HG02938 (cell line): ENCODE measurements around the gene KIAA1671.
"Not testable (repeated sequence)": the region's sequence is repeated elsewhere in the genome, so short reads cannot be mapped to it uniquely, and the experiment has no call there.

Experiments used
- ATAC-seq: cut with Tn5 transposase; IDR thresholded peaks from one replicate; pipeline ENCODE4 v1.9.1; 2021; ENCODE audit warnings: mild to moderate bottlenecking, moderate library complexity; ENCODE audit not compliant: unreplicated experiment

Gene KIAA1671

GRCh38 chr22:25183949-25184619, 231.6 kb downstream of the KIAA1671 start:
- no peak for ATAC-seq

DNA sequence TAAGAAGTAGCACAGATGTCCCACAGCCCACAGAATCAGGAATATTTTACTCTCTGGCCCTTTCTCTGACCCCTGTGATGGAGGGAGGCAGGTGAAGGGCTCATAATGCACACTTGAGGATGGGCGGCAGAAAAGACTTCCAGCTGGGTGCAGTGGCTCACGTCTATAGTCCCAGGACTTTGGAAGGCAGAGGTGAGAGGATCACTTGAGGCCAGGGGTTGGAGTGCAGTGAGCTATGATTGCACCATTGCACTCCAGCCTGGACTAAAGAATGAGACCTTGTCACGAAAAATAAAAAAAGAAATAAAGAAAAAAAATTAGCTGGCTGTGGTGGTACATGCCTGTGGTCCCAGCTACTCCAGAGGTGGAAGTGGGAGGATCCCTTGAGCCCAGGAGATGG, 233.6 kb downstream of the KIAA1671 start:
- ATAC-seq = no peak

- no peak for ATAC-seq
Measured at GRCh38 chr22:25187469-25187868, 235.0 kb downstream of the KIAA1671 start.

DNA sequence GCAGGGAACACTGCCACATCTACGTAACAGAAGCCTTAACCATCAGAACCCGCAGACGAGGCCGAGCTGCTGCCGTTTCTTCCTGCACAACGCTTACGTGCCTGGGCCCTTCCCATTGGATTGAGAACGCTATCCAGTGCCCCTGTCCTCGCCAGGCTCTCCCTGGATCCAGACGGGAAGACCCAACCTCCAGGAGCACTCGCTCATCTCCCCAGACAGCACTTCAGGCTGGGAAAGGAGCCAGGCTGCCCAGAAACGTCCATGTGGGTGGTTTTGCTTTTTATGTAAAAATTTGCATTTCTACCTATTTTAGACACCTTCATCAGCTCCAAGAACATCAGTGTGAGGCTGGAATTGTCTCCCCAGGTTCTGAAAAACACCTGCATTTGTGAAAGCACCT, 239.9 kb downstream of the KIAA1671 start:
- ATAC-seq = no peak

GRCh38 chr22:25193130-25193529, 240.6 kb downstream of the KIAA1671 start:
- ATAC-seq = no peak

DNA sequence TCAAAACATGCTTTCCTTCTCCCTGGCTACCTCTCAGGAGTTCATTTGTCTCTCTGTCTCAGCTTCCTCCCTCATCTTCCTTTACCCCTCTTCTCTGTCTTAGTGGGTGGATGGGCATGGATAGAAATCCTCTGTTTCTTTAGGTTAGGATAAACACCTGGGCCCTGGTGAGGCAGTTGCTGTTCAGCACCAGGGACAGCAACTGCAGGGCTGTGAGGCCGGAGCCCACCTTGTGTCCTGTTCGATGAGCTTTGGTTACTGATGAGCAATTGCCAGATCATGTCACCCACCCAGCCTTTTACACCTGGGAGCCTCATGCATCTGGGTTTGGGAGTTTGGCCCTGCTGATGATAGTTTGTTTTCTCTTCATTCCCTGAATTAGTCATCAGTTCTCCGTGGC, 241.0 kb downstream of the KIAA1671 start:
- no peak for ATAC-seq

DNA sequence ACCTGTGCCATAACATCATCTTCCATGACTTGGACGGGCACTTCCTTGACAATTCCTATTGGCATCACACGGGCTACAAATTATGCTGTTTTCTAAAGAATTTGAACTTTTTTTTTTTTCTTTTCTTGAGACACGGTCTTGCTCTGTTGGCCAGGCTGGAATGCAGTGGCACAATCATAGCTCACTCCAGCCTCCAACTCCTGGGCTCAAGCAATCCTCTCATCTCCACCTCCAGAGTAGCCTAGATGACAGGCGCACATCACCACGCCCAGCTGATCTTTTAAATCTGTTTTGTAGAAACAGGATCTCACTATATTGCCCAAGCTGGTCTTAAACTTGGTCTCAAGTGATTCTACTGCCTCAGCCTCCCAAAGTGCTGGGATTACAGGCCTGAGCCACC, 243.8 kb downstream of the KIAA1671 start:
- ATAC-seq = no peak

GRCh38 chr22:25197340-25197739, 244.8 kb downstream of the KIAA1671 start:
- no peak for ATAC-seq

DNA sequence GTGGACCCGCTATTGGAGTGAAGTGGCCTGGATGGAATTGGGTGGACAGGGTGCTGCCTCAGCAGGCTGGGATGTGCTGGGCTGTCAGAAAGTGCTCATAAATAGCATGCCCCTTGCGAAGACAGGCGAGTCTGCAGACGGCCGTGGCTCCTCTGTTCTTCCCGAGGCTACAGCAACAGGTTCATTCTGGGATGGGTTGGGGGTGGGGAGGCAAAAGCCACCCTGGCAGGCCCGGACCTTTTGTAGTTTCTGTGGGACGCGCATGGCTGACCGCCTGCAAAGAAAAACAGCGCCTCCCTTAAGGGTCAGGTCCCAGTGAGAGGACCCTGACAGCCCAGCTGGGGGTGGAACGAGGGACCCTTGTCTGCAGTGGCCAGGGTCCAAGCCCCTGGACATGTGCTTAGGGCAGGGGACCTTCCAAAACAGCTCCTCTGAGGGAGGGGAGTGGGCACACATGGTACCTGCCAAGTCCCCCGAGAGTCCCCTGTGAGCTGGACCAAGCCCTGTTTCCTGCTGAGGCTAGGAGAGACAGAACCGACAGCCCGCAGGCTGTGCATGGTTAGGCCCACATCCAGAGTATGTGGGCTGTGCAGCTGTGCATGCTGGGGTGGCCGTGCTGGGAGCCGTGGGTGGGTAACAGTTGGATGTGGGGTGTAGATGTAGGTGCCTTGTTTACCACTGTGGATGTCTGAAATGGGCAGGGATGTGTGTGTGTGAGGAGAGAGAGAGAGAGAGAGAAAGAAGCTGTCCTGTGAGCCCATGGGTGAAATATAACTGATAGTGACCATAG, 247.4 kb downstream of the KIAA1671 start, which contains the start of gene CRYBB3:
Gene CRYBB3, plus strand, starts transcription at position 128 of the 790 bp plus-strand sequence. CDS start 1,539 bp downstream, outside the sequence.
- no peak for ATAC-seq

DNA sequence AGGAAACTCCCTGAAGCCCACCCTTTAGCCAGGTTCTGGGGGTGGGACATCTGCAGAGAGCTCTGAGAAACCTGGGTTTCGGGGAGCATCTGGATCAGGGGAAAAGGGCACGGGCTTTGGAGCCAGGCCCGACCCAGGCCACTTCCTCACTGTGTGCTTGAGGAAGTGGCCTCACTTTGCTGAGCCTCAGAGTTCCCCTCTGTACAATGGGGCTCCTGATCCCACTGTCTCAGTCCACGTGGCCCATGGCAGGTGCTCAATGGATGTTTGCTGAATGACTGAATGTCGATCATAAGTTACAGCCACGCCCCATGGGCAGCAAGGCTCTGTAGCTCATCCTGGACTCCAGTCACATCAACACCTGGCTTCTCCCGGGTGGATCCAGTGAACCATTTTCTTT, 248.5 kb downstream of the KIAA1671 start:
- no peak for ATAC-seq

- ATAC-seq = no peak
Measured at GRCh38 chr22:25201557-25202273, 249.2 kb downstream of the KIAA1671 start.

DNA sequence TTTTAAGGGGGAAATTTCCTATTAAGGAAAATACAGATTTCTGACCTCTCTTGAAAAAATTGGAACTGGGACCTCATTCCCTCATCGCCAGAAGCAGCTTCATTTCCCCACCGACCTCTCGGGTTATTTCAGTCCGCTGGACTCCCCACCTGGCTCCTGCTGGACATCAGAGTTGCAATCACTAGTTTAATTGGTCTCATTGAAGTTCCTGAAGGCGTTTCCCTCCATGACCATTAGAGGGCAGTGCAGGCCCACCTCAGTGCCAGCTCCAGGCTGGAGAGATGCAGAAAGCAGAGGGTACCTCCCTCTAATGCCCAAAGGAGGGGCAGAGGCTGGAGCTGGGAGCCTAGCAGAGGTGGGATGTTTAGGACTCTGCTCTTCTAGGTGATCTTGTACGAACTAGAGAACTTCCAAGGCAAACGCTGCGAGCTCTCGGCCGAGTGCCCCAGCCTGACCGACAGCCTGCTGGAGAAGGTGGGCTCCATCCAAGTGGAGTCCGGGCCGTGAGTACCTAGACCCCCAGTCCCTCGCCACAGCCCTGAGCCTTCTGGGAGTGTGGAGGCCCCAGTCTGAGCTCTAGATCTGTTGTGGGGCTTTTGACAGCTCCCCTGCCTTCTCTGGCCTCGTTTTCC, 249.9 kb downstream of the KIAA1671 start:
- no peak for ATAC-seq

DNA sequence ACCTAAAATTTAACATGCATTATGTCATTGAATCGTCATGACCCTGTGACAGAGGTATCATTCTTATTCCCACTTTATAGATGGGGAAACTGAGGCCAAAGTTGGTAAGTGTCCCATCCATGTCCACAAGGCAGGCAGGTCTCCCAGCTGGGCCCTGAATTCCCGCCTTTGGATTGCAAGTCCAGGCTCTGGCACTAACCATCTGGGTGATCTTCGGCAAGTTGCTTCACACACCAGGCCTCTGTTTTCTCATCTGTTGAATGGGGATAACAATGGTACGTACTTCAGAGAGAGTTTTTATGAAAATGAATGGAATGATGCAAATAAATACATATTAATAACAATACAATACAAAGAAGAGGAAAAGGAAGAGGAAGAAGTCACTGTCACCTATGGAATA, 250.6 kb downstream of the KIAA1671 start:
- ATAC-seq = no peak

DNA sequence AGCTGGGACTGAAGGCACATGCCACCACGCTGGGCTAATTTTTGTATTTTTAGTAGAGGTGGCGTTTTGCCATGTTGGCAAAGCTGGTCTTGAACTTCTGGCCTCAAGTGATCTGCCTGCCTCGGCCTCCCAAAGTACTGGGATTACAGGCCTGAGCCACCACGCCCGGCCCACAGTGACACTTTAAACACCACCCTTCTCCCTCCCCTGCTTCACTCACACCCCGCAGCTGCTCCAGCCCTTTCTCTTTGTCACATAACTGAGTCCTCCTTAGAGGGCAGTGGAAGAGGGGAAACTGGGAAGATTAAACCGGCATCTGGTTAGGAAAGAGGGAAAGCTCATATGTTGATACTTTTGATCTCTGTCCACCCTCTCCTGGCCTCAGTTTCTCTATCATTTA, 252.0 kb downstream of the KIAA1671 start:
- not testable (repeated sequence) for ATAC-seq

DNA sequence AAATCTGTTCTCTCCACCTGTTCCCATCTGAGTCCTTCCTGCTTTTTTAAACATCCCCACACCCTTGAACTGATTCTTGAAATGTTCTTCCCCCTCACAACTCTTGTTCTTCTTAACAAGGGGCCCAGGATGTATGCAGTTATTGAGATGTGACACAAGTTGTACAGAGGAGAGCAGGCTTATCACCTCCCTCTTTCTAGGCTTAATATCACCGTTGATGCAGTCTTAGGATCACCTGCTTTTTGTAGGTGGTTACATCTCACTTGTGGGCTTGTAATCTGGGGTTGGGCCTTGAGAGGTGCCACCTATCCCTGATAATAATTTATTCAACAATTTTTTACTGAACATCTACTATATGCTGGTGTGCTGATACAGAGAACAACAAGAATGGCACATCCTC, 253.3 kb downstream of the KIAA1671 start:
- ATAC-seq = no peak

DNA sequence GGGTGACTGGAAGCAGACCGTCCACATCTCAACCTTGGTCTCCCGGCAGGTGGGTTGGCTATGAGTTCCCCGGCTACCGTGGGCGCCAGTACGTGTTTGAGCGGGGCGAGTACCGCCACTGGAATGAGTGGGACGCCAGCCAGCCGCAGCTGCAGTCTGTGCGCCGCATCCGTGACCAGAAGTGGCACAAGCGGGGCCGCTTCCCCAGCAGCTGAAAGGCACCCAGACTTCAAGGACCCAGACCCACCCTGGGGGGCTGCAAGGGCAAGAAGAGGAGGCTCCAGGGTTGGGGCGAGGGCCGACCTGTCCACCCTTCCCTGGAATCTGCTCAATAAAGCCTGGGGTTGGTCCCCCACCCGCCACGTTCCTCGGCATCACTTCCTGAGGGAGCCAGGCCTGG, 254.5 kb downstream of the KIAA1671 start:
- no peak for ATAC-seq

DNA sequence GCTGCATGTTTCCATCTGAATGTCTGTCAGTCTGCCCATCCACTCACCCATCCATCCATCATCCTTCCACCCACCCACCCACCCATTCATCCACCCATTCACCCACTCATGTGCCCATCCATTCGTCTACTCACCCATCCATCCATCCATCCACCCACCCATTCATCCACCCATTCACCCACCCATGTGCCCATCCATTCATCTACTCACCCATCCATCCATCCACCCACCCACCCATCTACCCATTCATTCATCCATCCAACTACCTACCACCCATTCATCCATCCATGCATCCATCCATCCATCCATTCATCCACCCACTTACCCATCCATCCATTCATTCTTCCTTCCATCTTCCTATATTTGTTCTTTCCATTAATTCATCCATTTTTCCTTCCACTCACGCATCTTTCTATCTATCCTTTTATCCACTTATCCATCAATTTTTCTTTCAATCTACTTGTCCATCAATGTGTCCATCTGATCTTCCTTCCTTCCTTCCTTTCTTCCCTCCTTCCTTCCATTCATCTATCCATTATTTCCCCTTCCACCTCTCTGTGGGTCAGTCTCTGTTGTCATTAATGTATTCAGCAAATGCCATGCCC, 255.1 kb downstream of the KIAA1671 start:
- no peak for ATAC-seq

DNA sequence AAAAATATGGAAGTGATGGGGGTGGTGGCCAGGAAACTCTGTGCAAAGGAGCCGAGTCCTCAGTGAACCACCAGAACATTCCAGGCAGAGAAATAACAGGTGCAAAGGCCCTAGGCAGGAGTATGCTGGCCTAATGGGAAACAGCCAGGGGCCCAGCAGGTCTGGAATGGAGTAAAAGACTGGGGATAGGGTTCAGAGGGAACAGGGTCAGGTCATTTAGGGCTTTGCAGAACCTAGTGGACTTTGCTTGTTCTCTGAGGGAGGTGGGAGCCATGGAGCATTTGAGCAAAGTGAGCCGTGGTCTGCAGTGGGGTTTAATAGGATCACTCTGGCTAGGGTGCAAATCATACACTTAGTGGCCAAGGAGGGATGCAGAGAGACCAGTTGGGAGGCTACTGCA, 255.8 kb downstream of the KIAA1671 start:
- no peak for ATAC-seq

DNA sequence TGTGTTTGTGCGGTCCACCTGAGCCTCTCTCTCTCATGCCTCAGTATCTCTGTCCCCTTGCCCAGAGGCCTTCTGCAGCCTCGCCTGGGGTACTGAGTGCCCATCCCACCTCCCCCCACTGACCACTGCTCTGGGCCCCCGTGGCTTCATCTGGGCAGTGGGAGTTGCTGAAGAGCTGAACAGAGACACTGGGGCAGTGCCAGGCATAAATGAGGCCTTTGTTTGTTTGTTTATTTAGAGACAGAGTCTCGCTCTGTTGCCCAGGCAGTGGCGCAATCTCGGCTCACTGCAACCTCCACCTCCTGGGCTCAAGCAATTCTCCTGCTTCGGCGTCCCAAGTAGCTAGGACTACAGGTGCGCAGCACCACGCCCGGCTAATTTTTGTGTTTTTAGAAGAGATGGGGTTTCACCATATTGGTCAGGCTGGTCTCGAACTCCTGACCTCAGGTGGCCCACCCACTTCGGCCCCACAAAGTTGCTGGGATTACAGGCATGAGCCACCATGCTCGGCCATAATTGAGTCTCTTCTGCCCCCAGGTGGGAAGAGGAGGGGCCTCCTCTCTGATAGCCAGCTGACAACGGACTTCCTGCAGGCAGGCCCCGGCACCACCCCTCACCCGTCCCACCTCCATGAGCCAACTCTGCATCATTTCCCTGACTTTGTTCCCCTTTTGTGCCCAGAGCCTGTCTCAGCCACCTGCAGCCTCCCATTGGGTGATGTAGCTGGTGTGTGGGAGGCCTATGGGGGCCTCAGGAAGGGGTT, 256.4 kb downstream of the KIAA1671 start:
- no peak for ATAC-seq

DNA sequence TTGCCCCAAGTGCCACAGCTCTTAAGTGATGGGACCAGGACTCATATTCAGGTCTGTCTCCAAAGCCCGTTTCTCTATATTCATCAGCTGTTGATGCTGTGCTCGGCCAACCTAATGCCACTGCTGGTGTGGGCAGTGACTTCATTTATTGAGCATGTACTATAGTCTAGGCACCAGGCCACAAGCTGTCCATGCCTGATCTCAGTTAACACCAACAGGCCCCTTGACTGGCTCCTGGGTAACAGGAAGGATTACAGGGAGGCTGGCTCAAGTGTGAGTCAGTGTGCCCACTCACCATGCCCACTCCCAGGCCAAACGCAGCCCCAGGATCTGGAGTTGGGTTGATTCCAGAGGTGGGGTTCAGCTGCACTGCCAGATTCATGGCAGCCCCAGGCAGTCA, 258.3 kb downstream of the KIAA1671 start:
- ATAC-seq = no peak
